Measurements from ENCODE around the gene ZNF195.
"Not testable (repeated sequence)": the region's sequence is repeated elsewhere in the genome, so short reads cannot be mapped to it uniquely, and the experiment has no call there.

- not testable (repeated sequence) for TF ChIP-seq POLR2A, CTCF (IDR thresholded peaks at IDR 0.05)
These were observed 19.2 kb upstream of the ZNF195 start for GRCh38 chr11:3398106-3398505.

Data from tibial nerve (tissue), 3 donors.